Esophagus muscularis mucosa (tissue), 4 donors: ENCODE results near the gene FADS2. TPM values are rescaled to one million over a fixed set of nuclear protein-coding genes. Genes with fewer than 3 reads are reported as not detected.

Experiments used
- DNase-seq: peaks from one replicate; pipeline ENCODE4 v3.0.0-alpha.2; 2017; ENCODE audit errors: extremely low spot score
- H3K27ac ChIP-seq, 4 donors: fragments of 200-600 bp; sonication (generic); replicated peaks in 1 of 4; 1 replicate in 3 of 4; 2 replicates in 1 of 4; pipeline ENCODE4 v1.5.1; 2016 to 2019; ENCODE audit warnings: mild to moderate bottlenecking in 1 of 4
- H3K27me3 ChIP-seq, 4 donors: fragments of 200-600 bp; sonication (generic); one replicate each; pipeline versions ENCODE4 v1.5.1 to v1.6.0; 2016 to 2019
- H3K36me3 ChIP-seq, 4 donors: fragments of 200-600 bp; sonication (generic); one replicate each; pipeline ENCODE4 v1.5.1; 2016 to 2019
- H3K4me1 ChIP-seq, 4 donors: fragments of 200-600 bp; sonication (generic); one replicate each; pipeline ENCODE4 v1.5.1; 2016 to 2019
- H3K4me3 ChIP-seq, 4 donors: fragments of 200-600 bp; sonication (generic); 1 replicate in 2 of 4; 2 replicates in 2 of 4; pipeline ENCODE4 v1.5.1; 2016 to 2019; ENCODE audit warnings: mild to moderate bottlenecking in 4 of 4, moderate library complexity in 1 of 4
- H3K9me3 ChIP-seq, 4 donors: fragments of 200-600 bp; sonication (generic); 1 replicate in 3 of 4; 2 replicates in 1 of 4; pipeline ENCODE4 v1.5.1; 2016 to 2019
- EP300 ChIP-seq: sonication (generic); formaldehyde crosslinking; IDR thresholded peaks from one replicate; pipeline ENCODE4 v1.6.1; 2017; ENCODE audit warnings: antibody characterized with exemption
- POLR2A ChIP-seq: fragments of 450-650 bp; IDR thresholded peaks from one replicate; pipeline ENCODE4 v1.6.1; 2017; ENCODE audit warnings: antibody characterized with exemption, moderate library complexity, mild to moderate bottlenecking, low read depth
- POLR2AphosphoS5 ChIP-seq, 2 donors: sonication (generic); formaldehyde crosslinking; IDR thresholded peaks; one replicate each; pipeline ENCODE4 v1.6.1; 2017; ENCODE audit warnings: antibody characterized with exemption in 2 of 2
- WGBS: methylation state at CpG from one replicate; pipeline ENCODE4 v1.1.5; 2018; 5-methylcytosine and 5-hydroxymethylcytosine counted together
- intact Hi-C: fragments of 100-400 bp; cut with DNase I; formaldehyde crosslinking; loops from one replicate; pipeline ENCODE4 v1.15.1; 2023
- total RNA-seq, 4 donors: library from RNA; depleted of rRNA; stranded (reverse); fragments of >200 nt; gene quantifications; one replicate each; pipeline versions ENCODE4 v1.1.0 to v1.2.1, GENCODE V29; 2016
- TF ChIP-seq, protein P1 (sequence below), 3 experiments: fragments of 200-600 bp in 2 of 3; fragments of 450-650 bp in 1 of 3; sonication (generic) in 2 of 3; IDR thresholded peaks; one replicate each; pipeline ENCODE4 v1.5.1; 2017 to 2019; ENCODE audit warnings: antibody characterized with exemption in 3 of 3, mild to moderate bottlenecking in 2 of 3, moderate library complexity in 1 of 3

FADS2 gene
- total RNA-seq, 4 donors from 2014 or later: 15.9 to 32.8 (median 28.0) TPM

DNA sequence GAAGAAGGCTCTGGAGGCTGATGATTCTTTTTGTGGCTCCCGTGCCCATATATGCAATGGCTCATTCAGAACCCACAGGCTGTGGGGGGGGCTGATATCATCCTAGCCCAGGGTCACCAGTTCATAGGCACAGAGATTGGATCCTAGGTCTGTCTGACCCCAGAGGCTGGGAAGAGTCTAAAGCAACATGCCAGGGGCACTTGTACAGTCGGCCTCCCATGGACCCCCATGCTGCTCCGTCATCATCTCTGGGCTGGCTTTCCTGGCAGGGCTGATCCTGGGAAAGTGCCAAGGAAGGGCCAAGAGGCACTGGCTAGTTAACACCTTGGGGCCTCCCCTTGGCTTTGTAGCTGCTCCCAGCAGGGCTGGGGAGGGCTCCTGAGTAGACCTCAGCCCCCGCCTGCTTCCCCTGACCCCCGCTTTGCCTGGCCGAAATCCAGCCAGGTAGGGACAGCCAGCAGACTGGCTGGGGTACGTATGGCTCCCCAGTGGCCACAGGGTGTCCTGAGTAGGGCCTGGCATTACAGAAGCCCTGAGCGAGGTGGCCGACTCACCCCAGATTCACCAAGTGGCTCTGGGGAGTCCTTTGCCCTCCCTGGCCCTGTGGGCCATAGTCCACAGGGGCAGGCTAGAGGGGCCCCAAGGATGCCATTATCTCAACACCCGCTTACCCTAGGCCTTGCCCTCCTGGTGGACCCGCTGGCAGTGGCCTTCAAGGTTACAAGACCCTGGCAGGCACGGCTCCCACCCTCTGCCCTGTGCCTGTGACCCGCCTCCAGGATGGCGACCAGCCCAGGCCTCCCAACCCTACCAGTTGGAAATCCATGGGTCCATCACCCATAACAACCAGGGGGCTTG is 40.7 kb downstream of the FADS2 start:
- TF ChIP-seq, protein P1, sequence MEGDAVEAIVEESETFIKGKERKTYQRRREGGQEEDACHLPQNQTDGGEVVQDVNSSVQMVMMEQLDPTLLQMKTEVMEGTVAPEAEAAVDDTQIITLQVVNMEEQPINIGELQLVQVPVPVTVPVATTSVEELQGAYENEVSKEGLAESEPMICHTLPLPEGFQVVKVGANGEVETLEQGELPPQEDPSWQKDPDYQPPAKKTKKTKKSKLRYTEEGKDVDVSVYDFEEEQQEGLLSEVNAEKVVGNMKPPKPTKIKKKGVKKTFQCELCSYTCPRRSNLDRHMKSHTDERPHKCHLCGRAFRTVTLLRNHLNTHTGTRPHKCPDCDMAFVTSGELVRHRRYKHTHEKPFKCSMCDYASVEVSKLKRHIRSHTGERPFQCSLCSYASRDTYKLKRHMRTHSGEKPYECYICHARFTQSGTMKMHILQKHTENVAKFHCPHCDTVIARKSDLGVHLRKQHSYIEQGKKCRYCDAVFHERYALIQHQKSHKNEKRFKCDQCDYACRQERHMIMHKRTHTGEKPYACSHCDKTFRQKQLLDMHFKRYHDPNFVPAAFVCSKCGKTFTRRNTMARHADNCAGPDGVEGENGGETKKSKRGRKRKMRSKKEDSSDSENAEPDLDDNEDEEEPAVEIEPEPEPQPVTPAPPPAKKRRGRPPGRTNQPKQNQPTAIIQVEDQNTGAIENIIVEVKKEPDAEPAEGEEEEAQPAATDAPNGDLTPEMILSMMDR (IDR thresholded peaks at IDR 0.05): no peak
- TF ChIP-seq EP300: no peak
- TF ChIP-seq POLR2A: no peak
- TF ChIP-seq POLR2AphosphoS5 (IDR thresholded peaks at IDR 0.05): no peak
- 90% methylated on average over 5 of the region's 14 CpGs for WGBS
- DNase-seq: no peak
- H3K9me3 ChIP-seq: no peaks in the 10 kb centered on the region
- H3K36me3 ChIP-seq: peaks cover under 1 to 51% (median 12%) of the 10 kb centered on the region in 4 donors
- no peaks in the 10 kb centered on the region for H3K27me3 ChIP-seq
- intact Hi-C loops: no loop called here
- no peak overlapping the region for H3K27ac ChIP-seq
- peaks cover 10 to 21% (median 15%) of the 10 kb centered on the region in 4 donors for H3K4me1 ChIP-seq
- H3K4me3 ChIP-seq: no peak overlapping the region

DNA sequence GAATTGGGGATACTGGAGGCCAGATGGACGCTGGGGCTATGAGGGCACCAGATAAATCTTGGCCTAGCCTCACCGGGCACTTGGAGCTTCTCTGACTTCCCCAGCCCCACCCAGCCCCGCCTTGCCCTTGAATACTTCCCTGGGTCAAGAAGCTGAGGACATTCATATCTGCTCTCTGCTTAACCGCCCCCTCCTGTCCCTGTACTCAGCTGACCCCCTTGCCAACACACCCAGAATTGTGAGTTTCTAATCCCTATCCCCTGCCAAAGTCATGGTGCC is 41.3 kb downstream of the FADS2 start:
- WGBS: 74% methylated on average over 3 of the region's 4 CpGs
- no peak for DNase-seq

DNA sequence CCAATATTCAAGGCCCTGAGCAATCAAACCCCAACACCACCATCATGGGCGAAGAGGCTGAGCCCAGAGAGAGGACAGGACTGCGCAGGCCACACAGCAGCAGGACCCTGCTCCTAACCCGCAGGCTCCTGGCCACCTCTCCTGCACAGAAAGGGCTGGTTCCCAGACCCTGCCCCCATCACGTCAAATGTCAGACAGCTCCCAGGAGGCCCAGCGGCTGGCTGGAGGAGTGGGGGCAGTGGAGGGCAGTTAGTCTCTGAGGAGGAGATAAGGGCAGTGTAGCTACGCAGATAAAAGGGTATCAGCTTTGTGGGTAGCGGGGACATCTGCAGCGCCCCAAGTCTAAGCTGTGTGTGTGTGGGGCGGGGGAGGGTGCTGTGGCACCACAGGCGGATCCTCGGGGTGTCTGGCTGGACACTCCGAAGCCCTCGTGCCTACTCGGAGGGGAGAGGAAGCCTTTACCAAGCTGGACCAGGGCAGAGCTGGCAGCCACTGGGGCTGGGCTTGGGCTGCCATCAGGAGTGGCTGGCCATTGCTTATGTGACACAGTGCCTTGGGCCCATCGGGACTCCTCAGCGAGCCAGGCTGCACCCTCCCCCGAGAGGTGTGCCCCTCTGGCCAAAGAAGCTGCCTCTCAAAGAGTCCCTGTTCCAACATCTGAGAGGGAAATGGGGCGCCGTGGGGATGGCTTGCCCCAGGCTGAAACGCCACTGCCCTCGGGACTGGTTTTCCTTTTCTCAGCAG is 41.8 kb downstream of the FADS2 start:
- Histone ChIP-seq H3K36me3 (peaks cover 0 to 49% (median 14%) of the 10 kb centered on the region in 4 donors), H3K9me3 (no peaks in the 10 kb centered on the region), H3K27ac (peak overlapping the region in 2 of 4 donors; percentile 2 to 35), H3K27me3 (no peaks in the 10 kb centered on the region), H3K4me1 (peaks cover 10 to 27% (median 17%) of the 10 kb centered on the region in 4 donors), H3K4me3 (no peak overlapping the region)
- TF ChIP-seq POLR2AphosphoS5 (IDR thresholded peaks at IDR 0.05) (no peak), EP300 (no peak), POLR2A (no peak)
- TF ChIP-seq, protein P1 (IDR thresholded peaks at IDR 0.05): no peak
- no peak for DNase-seq
- WGBS: 65% methylated on average over 12 of the region's 21 CpGs
- intact Hi-C loops: loop anchor here (5.0 kb wide), 1 partner anchor 73 kb away; no protein-coding TSS in a partner anchor

More for the DNA sequence above, 41.3 kb downstream of the FADS2 start:
- H3K27ac ChIP-seq: peak overlapping the region in 1 of 4 donors; percentile 2
- TF ChIP-seq POLR2A: no peak
- no peak for TF ChIP-seq EP300
- no peak for TF ChIP-seq POLR2AphosphoS5 (IDR thresholded peaks at IDR 0.05)
- TF ChIP-seq, protein P1 (IDR thresholded peaks at IDR 0.05): no peak
- no peaks in the 10 kb centered on the region for H3K9me3 ChIP-seq
- H3K4me3 ChIP-seq: no peak overlapping the region
- intact Hi-C loops: no loop called here
- H3K27me3 ChIP-seq: no peaks in the 10 kb centered on the region
- peaks cover 10 to 23% (median 17%) of the 10 kb centered on the region in 4 donors for H3K4me1 ChIP-seq
- peaks cover 0 to 51% (median 14%) of the 10 kb centered on the region in 4 donors for H3K36me3 ChIP-seq

DNA sequence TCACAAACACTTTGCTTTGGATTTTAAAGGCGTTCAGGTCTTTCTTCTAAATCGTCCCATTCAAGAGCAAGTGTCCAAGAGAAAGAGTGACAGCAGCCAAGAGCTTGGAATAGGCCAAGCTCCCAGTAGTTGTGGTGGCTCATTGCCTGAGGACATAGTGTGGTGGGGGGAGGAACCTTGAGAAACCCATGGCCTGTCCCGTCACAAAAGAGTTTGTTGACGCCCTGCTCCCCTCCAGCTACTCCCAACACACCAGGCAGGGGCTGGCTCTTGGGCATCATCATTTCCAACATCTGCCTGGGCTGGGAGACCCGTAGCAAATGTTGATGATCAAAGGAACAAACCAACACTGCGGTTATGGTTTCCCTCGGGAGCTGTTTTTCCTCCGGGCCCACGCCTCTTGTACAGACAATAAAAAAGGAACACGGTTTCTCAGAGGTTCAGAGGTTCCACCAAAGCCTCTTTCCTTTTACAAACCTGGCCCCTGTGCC is 42.5 kb downstream of the FADS2 start:
- peaks cover 10 to 29% (median 17%) of the 10 kb centered on the region in 4 donors for H3K4me1 ChIP-seq
- peak overlapping the region in 3 of 4 donors; percentile 2 to 52 (median 35) for H3K27ac ChIP-seq
- TF ChIP-seq, protein P1 (IDR thresholded peaks at IDR 0.05): no peak
- H3K27me3 ChIP-seq: no peaks in the 10 kb centered on the region
- H3K36me3 ChIP-seq: peaks cover 0 to 46% (median 13%) of the 10 kb centered on the region in 4 donors
- DNase-seq: no peak
- intact Hi-C loops: loop anchor here (5.0 kb wide), 1 partner anchor 73 kb away; no protein-coding TSS in a partner anchor
- no peak overlapping the region for H3K4me3 ChIP-seq
- WGBS: 47% methylated on average over 8 of the region's 10 CpGs
- no peaks in the 10 kb centered on the region for H3K9me3 ChIP-seq
